Spleen (tissue), 11 donors: Measurements from ENCODE around the gene TTYH1. TPM values are rescaled to one million over a fixed set of nuclear protein-coding genes. Genes with fewer than 3 reads are reported as not detected.
A peak's percentile ranks its signal among the peaks of the same experiment; 100 is the strongest.

Experiments
- DNase-seq: peaks from one replicate; pipeline ENCODE4 v3.0.0-alpha.2; 2020
- H3K27ac ChIP-seq, 8 donors: fragments of 200-600 bp; sonication (generic) in 7 of 8; 1 replicate in 4 of 8; 2 replicates in 4 of 8; pipeline versions ENCODE4 v1.5.0 to v1.8.0; 2016 to 2021; ENCODE audit warnings: inconsistent platforms in 4 of 8, mild to moderate bottlenecking in 4 of 8, moderate library complexity in 1 of 8
- H3K27me3 ChIP-seq, 7 donors: fragments of 200-600 bp; sonication (generic) in 6 of 7; replicated peaks in 1 of 7; 1 replicate in 4 of 7; 2 replicates in 3 of 7; pipeline versions ENCODE4 v1.5.0 to v1.8.0; 2016 to 2021; ENCODE audit warnings: inconsistent platforms in 3 of 7, mild to moderate bottlenecking in 1 of 7
- H3K36me3 ChIP-seq, 6 donors: fragments of 200-600 bp; sonication (generic) in 5 of 6; 1 replicate in 4 of 6; 2 replicates in 2 of 6; pipeline versions ENCODE4 v1.5.0 to v1.8.0; 2016 to 2021; ENCODE audit warnings: inconsistent platforms in 2 of 6
- H3K4me1 ChIP-seq, 6 donors: fragments of 200-600 bp; sonication (generic) in 5 of 6; 1 replicate in 3 of 6; 2 replicates in 3 of 6; pipeline versions ENCODE4 v1.5.0 to v1.8.0; 2016 to 2021; ENCODE audit warnings: inconsistent platforms in 3 of 6
- H3K4me3 ChIP-seq, 8 donors: fragments of 200-600 bp; sonication (generic) in 7 of 8; 1 replicate in 4 of 8; 2 replicates in 4 of 8; pipeline versions ENCODE4 v1.5.0 to v1.8.0; 2016 to 2021; ENCODE audit warnings: inconsistent platforms in 4 of 8, mild to moderate bottlenecking in 4 of 8, moderate library complexity in 2 of 8
- H3K9me3 ChIP-seq, 8 donors: fragments of 200-600 bp; sonication (generic) in 7 of 8; 1 replicate in 4 of 8; 2 replicates in 4 of 8; pipeline versions ENCODE4 v1.5.0 to v1.8.0; 2016 to 2021; ENCODE audit warnings: inconsistent platforms in 4 of 8
- CTCF ChIP-seq, 11 experiments: fragments of 200-600 bp in 7 of 11; fragments of 450-650 bp in 4 of 11; sonication (generic) in 4 of 11; IDR thresholded peaks in 8 of 11; conservative IDR thresholded peaks in 3 of 11; 1 replicate in 7 of 11; 2 replicates in 4 of 11; pipeline versions ENCODE4 v1.4.0 to v1.8.0; 2016 to 2021; ENCODE audit warnings: antibody characterized with exemption in 11 of 11, inconsistent platforms in 4 of 11, mild to moderate bottlenecking in 1 of 11
- POLR2A ChIP-seq, 3 donors: fragments of 450-650 bp; IDR thresholded peaks; one replicate each; pipeline ENCODE4 v1.5.1; 2017; ENCODE audit warnings: antibody characterized with exemption in 3 of 3, mild to moderate bottlenecking in 1 of 3
- POLR2AphosphoS5 ChIP-seq, 3 donors: sonication (generic); formaldehyde crosslinking; IDR thresholded peaks; one replicate each; pipeline ENCODE4 v1.5.1; 2017; ENCODE audit warnings: antibody characterized with exemption in 3 of 3
- WGBS, 5 donors: extraction: QIAGEN DNeasy Blood & Tissue Kit in 3 of 5; methylation state at CpG; one replicate each; pipeline versions ENCODE4 v1.1.5 to v1.1.7; 2013 to 2018; 5-methylcytosine and 5-hydroxymethylcytosine counted together
- intact Hi-C: fragments of 100-400 bp; cut with DNase I; formaldehyde crosslinking; loops from one replicate; pipeline ENCODE4 v1.15.0; 2023; ENCODE audit warnings: low total_unique reads
- polyA plus RNA-seq, 3 donors: library from polyadenylated mRNA; stranded (reverse); fragments of 200-250 nt; gene quantifications; one replicate each; pipeline ENCODE4 v1.2.1, GENCODE V29; 2013
- total RNA-seq, 7 donors: library from RNA; depleted of rRNA in 3 of 7; stranded (reverse); fragments of >200 nt in 3 of 7; fragmentation: NEBNext Ultra II Directional in 4 of 7; extraction: Animal tissue kit (Norgen Biotek cat#: 25700) in 4 of 7; gene quantifications; one replicate each; pipeline versions ENCODE4 v1.1.0 to v1.2.1, GENCODE V29; 2016 to 2021
- donor health status: healthy with polysubstance abuse.
- donor health status: DM: no; HTN: no; CAD: no; lungs with moderate emphysema.
- donor health status: DM: no; HTN: no; CAD: no.
- donor health status: Bipolar disorder and iron deficiency.
- donor health status: healthy.
- donor health status: DM: no; HTN: no; CAD: no.
- donor health status: DM: yes; HTN: yes; CAD: no.

The TTYH1 gene
- total and polyA plus RNA-seq, 10 donors, result 0.97 to 3.5 (median 1.2) TPM

- 5 to 20% (median 15%) methylated on average over 18 to 25 of the region's 25 CpGs for WGBS, 5 donors
- TF ChIP-seq CTCF (IDR thresholded peaks at IDR 0.05 in 8 of 11, conservative IDR thresholded peaks at IDR 0.05 in 3 of 11), result no peak
- TF ChIP-seq POLR2A (IDR thresholded peaks at IDR 0.05), result no peak
- no peak for TF ChIP-seq POLR2AphosphoS5 (IDR thresholded peaks at IDR 0.05)
- Histone ChIP-seq H3K27ac (peak overlapping the region in 1 of 8 donors; percentile 29), H3K4me3 (no peak overlapping the region), H3K9me3 (no peaks in the 10 kb centered on the region), H3K36me3 (no peaks in the 10 kb centered on the region), H3K4me1 (peaks cover 0 to 47% (median 24%) of the 10 kb centered on the region in 6 donors), H3K27me3 (peaks cover 15 to 89% (median 46%) of the 10 kb centered on the region in 7 donors)
- intact Hi-C loops, result no loop called here
- DNase-seq, result peak; percentile 77
Observed at GRCh38 chr19:54418030-54418929, 3.0 kb downstream of the TTYH1 start.

GRCh38 chr19:54418930-54419800 lies 3.9 kb downstream of the TTYH1 start:
- Histone ChIP-seq H3K36me3 (no peaks in the 10 kb centered on the region), H3K9me3 (no peaks in the 10 kb centered on the region), H3K27ac (peak overlapping the region in 1 of 8 donors; percentile 29), H3K4me1 (peaks cover 0 to 47% (median 24%) of the 10 kb centered on the region in 6 donors), H3K4me3 (no peak overlapping the region), H3K27me3 (peaks cover 15 to 96% (median 46%) of the 10 kb centered on the region in 7 donors)
- TF ChIP-seq POLR2AphosphoS5 (IDR thresholded peaks at IDR 0.05), result no peak
- DNase-seq, result no peak
- WGBS, 5 donors, result 79 to 86% (median 83%) methylated on average over 25 to 26 of the region's 26 CpGs
- intact Hi-C loops, result no loop called here

- H3K27me3 ChIP-seq, result peaks cover 7 to 96% (median 42%) of the 10 kb centered on the region in 7 donors
- intact Hi-C loops, result no loop called here
Observed at GRCh38 chr19:54420068-54420382, 4.8 kb downstream of the TTYH1 start.

More at GRCh38 chr19:54420068-54420382, 4.8 kb downstream of the TTYH1 start:
- WGBS, 5 donors, result 42 to 56% (median 53%) methylated on average over 7 to 10 of the region's 10 CpGs
- no peak overlapping the region for H3K4me3 ChIP-seq
- H3K4me1 ChIP-seq, result peaks cover 0 to 44% (median 23%) of the 10 kb centered on the region in 6 donors
- H3K9me3 ChIP-seq, result no peaks in the 10 kb centered on the region
- peak overlapping the region in 2 of 8 donors; percentile 30 for H3K27ac ChIP-seq
- H3K36me3 ChIP-seq, result no peaks in the 10 kb centered on the region
- TF ChIP-seq POLR2A (IDR thresholded peaks at IDR 0.05) (no peak), POLR2AphosphoS5 (IDR thresholded peaks at IDR 0.05) (no peak), CTCF (IDR thresholded peaks at IDR 0.05 in 8 of 11, conservative IDR thresholded peaks at IDR 0.05 in 3 of 11) (no peak)
- no peak for DNase-seq
